ENCODE measurements around the gene RAD51B.
"Not testable (repeated sequence)": the region's sequence is repeated elsewhere in the genome, so short reads cannot be mapped to it uniquely, and the experiment has no call there.

Gene RAD51B

DNA sequence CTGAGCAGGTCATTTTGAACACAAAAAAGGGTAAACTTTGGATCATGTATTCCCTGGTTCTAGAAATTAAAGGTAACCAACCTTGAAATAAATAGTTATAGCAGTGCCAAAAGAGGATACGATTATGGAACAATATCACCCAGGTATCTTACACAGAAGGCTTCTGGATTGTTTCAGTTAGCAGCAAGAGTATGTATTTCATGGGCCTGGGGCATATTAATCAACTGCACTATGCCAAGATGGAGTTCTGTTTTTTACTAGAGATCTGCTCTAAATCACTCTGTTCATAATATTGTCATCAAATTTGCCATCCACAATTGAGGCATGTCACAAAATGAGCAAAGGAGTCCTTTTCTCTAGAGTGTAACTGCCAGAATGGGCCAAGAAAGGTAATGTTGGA lies 357.1 kb downstream of the RAD51B start:
- H3K9ac ChIP-seq = no peak overlapping the region
- no peak overlapping the region for H3K27ac ChIP-seq
- no peaks in the 10 kb centered on the region for H3K27me3 ChIP-seq (ENCODE audit: control insufficient read depth, insufficient read depth, low read length)
- H2AFZ ChIP-seq = no peak overlapping the region
- H3K79me2 ChIP-seq = no peaks in the 10 kb centered on the region
- H3K4me3 ChIP-seq (ENCODE audit: low read depth, low read length) = no peak overlapping the region
- no peaks in the 10 kb centered on the region for H3K36me3 ChIP-seq (ENCODE audit: control insufficient read depth, insufficient read depth, low read length)
- H3K4me2 ChIP-seq (ENCODE audit: low read length) = no peak overlapping the region
- TF ChIP-seq, protein P1, sequence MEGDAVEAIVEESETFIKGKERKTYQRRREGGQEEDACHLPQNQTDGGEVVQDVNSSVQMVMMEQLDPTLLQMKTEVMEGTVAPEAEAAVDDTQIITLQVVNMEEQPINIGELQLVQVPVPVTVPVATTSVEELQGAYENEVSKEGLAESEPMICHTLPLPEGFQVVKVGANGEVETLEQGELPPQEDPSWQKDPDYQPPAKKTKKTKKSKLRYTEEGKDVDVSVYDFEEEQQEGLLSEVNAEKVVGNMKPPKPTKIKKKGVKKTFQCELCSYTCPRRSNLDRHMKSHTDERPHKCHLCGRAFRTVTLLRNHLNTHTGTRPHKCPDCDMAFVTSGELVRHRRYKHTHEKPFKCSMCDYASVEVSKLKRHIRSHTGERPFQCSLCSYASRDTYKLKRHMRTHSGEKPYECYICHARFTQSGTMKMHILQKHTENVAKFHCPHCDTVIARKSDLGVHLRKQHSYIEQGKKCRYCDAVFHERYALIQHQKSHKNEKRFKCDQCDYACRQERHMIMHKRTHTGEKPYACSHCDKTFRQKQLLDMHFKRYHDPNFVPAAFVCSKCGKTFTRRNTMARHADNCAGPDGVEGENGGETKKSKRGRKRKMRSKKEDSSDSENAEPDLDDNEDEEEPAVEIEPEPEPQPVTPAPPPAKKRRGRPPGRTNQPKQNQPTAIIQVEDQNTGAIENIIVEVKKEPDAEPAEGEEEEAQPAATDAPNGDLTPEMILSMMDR (IDR thresholded peaks at IDR 0.05) = no peak
- no peaks in the 10 kb centered on the region for H3K9me3 ChIP-seq (ENCODE audit: control insufficient read depth, low read length)
- H3K4me1 ChIP-seq = peaks cover 6% of the 10 kb centered on the region

DNA sequence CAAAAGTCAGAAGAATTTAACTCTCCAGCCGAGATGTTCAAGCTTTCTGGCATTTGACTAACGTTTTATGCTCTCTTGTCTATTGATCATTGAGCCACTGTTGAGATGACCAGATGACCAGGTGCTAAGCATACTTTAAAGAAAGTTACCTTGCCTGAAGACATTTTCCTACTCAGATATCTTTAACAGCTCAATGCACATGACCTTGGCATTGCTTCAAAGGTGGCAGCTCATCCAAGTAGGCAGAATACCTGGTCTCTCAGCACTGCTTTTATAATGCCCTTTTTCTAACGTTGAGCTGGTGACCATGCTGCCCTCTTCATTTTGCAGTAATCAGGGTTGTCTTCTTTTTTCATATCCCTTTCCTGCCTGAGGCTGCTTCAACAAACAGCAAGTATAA lies 358.1 kb downstream of the RAD51B start:
- Histone ChIP-seq H3K9ac (no peak overlapping the region), H3K27me3 (ENCODE audit: control insufficient read depth, insufficient read depth, low read length) (no peaks in the 10 kb centered on the region), H3K79me2 (no peaks in the 10 kb centered on the region), H3K9me3 (ENCODE audit: control insufficient read depth, low read length) (no peaks in the 10 kb centered on the region), H3K27ac (no peak overlapping the region), H3K4me1 (peaks cover 6% of the 10 kb centered on the region), H3K36me3 (ENCODE audit: control insufficient read depth, insufficient read depth, low read length) (no peaks in the 10 kb centered on the region), H3K4me2 (ENCODE audit: low read length) (no peak overlapping the region), H3K4me3 (ENCODE audit: low read depth, low read length) (no peak overlapping the region), H2AFZ (no peak overlapping the region)
- TF ChIP-seq, protein P1 (IDR thresholded peaks at IDR 0.05) = no peak

DNA sequence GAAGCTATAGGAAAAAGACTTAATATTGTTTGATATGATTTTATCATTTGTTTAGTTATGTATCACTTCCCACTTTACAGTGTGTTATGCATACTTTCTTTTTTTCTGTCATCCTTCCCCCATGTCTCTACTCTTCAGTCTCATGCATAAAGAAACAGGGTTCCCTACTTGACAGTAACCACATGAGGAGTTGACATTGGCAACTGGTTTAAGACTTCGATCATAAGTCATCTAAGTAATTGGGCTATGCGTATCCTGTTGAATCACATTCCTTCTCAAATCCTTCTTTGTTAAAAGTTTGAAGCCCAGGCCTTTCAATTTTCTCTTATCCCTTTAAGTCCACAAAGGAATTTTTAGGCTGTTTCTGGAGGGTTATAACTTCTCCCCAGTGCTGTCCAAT lies 358.7 kb downstream of the RAD51B start:
- Histone ChIP-seq H3K4me2 (ENCODE audit: low read length) (no peak overlapping the region), H3K27me3 (ENCODE audit: control insufficient read depth, insufficient read depth, low read length) (no peaks in the 10 kb centered on the region), H3K4me1 (peaks cover 6% of the 10 kb centered on the region), H3K4me3 (ENCODE audit: low read depth, low read length) (no peak overlapping the region), H3K27ac (no peak overlapping the region), H3K36me3 (ENCODE audit: control insufficient read depth, insufficient read depth, low read length) (no peaks in the 10 kb centered on the region), H3K9ac (no peak overlapping the region), H3K79me2 (no peaks in the 10 kb centered on the region), H2AFZ (no peak overlapping the region), H3K9me3 (ENCODE audit: control insufficient read depth, low read length) (no peaks in the 10 kb centered on the region)
- TF ChIP-seq, protein P1 (IDR thresholded peaks at IDR 0.05) = no peak

DNA sequence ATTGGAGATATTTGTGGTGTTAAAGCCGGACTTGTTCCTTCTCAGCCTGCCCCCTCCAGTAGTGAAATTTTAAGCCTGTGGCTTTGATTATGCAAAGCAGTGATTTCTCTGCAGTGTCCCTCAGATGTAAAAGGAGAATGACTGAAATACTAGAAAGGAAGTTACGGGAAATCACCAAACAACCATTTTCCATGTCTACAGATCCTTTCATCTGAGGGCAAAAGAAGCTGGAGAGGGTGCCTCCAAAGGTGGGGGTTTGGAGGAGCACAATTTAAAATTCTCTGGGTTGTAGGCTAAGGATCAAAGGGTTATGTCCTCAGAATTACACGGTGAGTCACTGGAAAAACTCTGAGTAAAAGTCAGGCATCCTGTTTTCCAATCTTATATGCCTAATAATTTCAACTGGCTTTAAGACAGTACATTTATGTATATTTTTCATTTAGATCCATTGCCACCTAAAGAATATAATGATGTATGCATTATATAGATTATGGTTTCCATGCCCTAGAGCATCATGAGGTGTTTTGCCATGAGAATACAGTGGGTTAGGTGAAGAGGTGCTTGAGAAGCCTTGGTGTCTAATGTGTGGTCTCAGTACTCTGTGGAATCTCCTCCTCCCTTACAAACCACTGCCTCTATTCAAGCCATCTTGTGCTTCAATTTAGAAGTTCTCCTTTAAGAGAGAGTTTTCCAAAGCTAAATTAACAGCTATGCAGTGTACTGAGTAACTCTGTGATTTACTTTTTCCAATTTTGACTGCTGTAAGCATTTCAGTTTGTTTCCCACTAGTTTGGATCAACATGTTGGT lies 362.1 kb downstream of the RAD51B start:
- TF ChIP-seq, protein P1 (IDR thresholded peaks at IDR 0.05) = no peak
- no peak overlapping the region for H3K9ac ChIP-seq
- no peaks in the 10 kb centered on the region for H3K27me3 ChIP-seq (ENCODE audit: control insufficient read depth, insufficient read depth, low read length)
- no peaks in the 10 kb centered on the region for H3K9me3 ChIP-seq (ENCODE audit: control insufficient read depth, low read length)
- no peak overlapping the region for H3K4me2 ChIP-seq (ENCODE audit: low read length)
- H3K4me1 ChIP-seq = peaks cover 6% of the 10 kb centered on the region
- no peak overlapping the region for H2AFZ ChIP-seq
- no peaks in the 10 kb centered on the region for H3K36me3 ChIP-seq (ENCODE audit: control insufficient read depth, insufficient read depth, low read length)
- no peaks in the 10 kb centered on the region for H3K79me2 ChIP-seq
- H3K4me3 ChIP-seq (ENCODE audit: low read depth, low read length) = no peak overlapping the region
- no peak overlapping the region for H3K27ac ChIP-seq

DNA sequence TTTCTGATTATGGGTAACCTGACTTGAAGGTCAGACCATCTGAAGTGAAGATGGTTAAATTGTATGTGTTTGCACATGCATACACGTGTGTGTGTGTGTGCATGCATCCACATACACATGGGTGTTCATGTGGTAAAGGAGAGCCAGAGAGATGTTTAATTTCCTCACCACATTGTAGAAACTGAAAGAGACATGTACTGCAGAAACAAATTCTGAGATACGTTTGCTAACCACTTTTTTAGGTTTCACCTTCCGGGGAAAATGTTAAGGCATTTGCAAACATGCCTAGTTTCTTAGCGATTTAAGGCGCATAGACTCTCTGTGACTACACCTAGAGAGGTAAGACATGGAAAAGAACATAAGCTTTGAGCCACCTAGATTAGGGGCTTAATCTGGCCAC lies 362.9 kb downstream of the RAD51B start:
- Histone ChIP-seq H3K4me3 (ENCODE audit: low read depth, low read length) (no peak overlapping the region), H3K79me2 (no peaks in the 10 kb centered on the region), H3K9me3 (ENCODE audit: control insufficient read depth, low read length) (no peaks in the 10 kb centered on the region), H3K4me2 (ENCODE audit: low read length) (no peak overlapping the region), H3K9ac (no peak overlapping the region), H3K27ac (no peak overlapping the region), H3K4me1 (peaks cover 6% of the 10 kb centered on the region), H3K27me3 (ENCODE audit: control insufficient read depth, insufficient read depth, low read length) (no peaks in the 10 kb centered on the region), H3K36me3 (ENCODE audit: control insufficient read depth, insufficient read depth, low read length) (no peaks in the 10 kb centered on the region), H2AFZ (no peak overlapping the region)
- TF ChIP-seq, protein P1 (IDR thresholded peaks at IDR 0.05) = no peak

DNA sequence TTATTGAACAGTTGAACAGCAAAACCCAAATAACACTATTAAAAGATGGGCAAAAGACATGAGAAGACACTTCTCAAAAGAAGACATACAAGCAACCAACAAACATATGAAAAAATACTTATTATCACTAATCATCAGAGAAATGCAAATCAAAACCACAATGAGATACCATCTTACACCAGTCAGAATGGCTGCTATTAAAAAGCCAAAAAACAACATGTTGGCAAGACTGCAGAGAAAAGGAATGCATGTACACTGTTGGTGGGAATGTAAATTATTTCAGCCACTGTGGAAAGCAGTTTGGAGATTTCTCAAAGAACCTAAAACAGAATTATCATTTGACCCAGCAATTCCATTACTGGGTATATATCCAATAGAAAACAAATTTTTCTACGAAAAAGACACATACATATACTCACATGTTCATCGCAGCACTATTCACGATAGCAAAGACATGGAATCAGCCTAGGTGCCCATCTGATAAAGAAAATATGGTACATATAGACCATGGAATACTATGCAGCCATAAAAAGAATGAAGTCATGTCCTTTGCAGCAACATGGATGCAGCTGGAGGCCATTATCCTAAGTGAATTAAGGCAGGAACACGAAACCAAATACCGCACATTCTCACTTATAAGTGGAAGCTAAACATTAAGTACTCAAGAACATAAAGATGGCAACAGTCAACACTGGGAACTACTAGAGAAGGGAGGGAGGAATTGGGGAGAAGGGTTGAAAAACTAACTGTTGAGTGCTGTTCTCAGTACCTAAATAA lies 367.1 kb downstream of the RAD51B start:
- H3K36me3 ChIP-seq (ENCODE audit: control insufficient read depth, insufficient read depth, low read length); H3K4me2 ChIP-seq (ENCODE audit: low read length); H3K27me3 ChIP-seq (ENCODE audit: control insufficient read depth, insufficient read depth, low read length); H3K9me3 ChIP-seq (ENCODE audit: control insufficient read depth, low read length); H3K4me3 ChIP-seq (ENCODE audit: low read depth, low read length); H3K27ac ChIP-seq; H3K79me2 ChIP-seq; H3K9ac ChIP-seq; H3K4me1 ChIP-seq; H2AFZ ChIP-seq: not testable (repeated sequence)

Data from parathyroid adenoma (tissue), 2 donors.